ENCODE results near the gene ARL8A. TPM values are rescaled to one million over a fixed set of nuclear protein-coding genes. Genes with fewer than 3 reads are reported as not detected.

Gene ARL8A
- total RNA-seq, 6 experiments from 2014 or later, result 23.1 to 57.7 (median 36.1) TPM

- intact Hi-C loops (cut with DNase I), result loop anchor here in 1 of 2 donors (5.0 kb wide), 1 partner anchor 128 kb away; no protein-coding TSS in a partner anchor
- no peak for DNase-seq
Measured at GRCh38 chr1:202130297-202130721, 14.2 kb downstream of the ARL8A start.

GRCh38 chr1:202129453-202130296, 14.9 kb downstream of the ARL8A start:
- Histone ChIP-seq H3K27me3 (no peaks in the 10 kb centered on the region), H3K27ac (no peak overlapping the region), H3K4me3 (no peak overlapping the region), H3K9me3 (no peaks in the 10 kb centered on the region), H3K36me3 (peaks cover 4 to 15% (median 10%) of the 10 kb centered on the region in 4 donors), H3K4me1 (peaks cover 0 to 7% (median 3%) of the 10 kb centered on the region in 4 donors)
- intact Hi-C loops (cut with DNase I), result loop anchor here (5.0 to 10.0 kb wide), 3 partner anchors 127 to 245 kb away; partner anchors contain the start of gene SHISA4 (in 1 of the 2)
- WGBS (ENCODE audit: insufficient coverage, low coverage, low lambda C conversion rate, missing lambda C conversion rate), result 63% methylated on average over 3 of the region's 8 CpGs
- DNase-seq (no peak), ATAC-seq (peak in 1 of 4 donors; percentile 11)
- TF ChIP-seq CTCF (IDR thresholded peaks at IDR 0.05) (no peak), POLR2A (IDR thresholded peaks at IDR 0.05) (no peak)

More at GRCh38 chr1:202130297-202130721, 14.2 kb downstream of the ARL8A start:
- Histone ChIP-seq H3K4me3 (no peak overlapping the region), H3K36me3 (peaks cover 4 to 19% (median 12%) of the 10 kb centered on the region in 4 donors), H3K9me3 (no peaks in the 10 kb centered on the region), H3K27me3 (no peaks in the 10 kb centered on the region), H3K4me1 (peaks cover 0 to 13% (median 6%) of the 10 kb centered on the region in 4 donors), H3K27ac (no peak overlapping the region)
- 40% methylated on average over 3 of the region's 11 CpGs for WGBS (ENCODE audit: insufficient coverage, low coverage, low lambda C conversion rate, missing lambda C conversion rate)
- peak in 1 of 4 donors; percentile 6 for ATAC-seq
- TF ChIP-seq CTCF (IDR thresholded peaks at IDR 0.05) (no peak), POLR2A (IDR thresholded peaks at IDR 0.05) (no peak)

- Histone ChIP-seq H3K27me3 (no peaks in the 10 kb centered on the region), H3K36me3 (no peaks in the 10 kb centered on the region), H3K4me3 (no peak overlapping the region), H3K4me1 (no peaks in the 10 kb centered on the region), H3K27ac (no peak overlapping the region), H3K9me3 (no peaks in the 10 kb centered on the region)
- ATAC-seq (no peak), DNase-seq (no peak)
- no peak for TF ChIP-seq POLR2A (IDR thresholded peaks at IDR 0.05)
- TF ChIP-seq CTCF (IDR thresholded peaks at IDR 0.05), result no peak
- intact Hi-C loops (cut with DNase I), result loop anchor here (10.0 kb wide), 2 partner anchors 223 to 243 kb away; partner anchors contain the start of gene SHISA4 (in 1 of the 2)
- 88% methylated on average over 5 of the region's 26 CpGs for WGBS (ENCODE audit: insufficient coverage, low coverage, low lambda C conversion rate, missing lambda C conversion rate)
Measured at GRCh38 chr1:202127836-202128622, 16.5 kb downstream of the ARL8A start.

GRCh38 chr1:202127061-202127460, 17.5 kb downstream of the ARL8A start:
- H3K4me3 ChIP-seq, result no peak overlapping the region
- intact Hi-C loops (cut with DNase I), result loop anchor here (10.0 kb wide), 2 partner anchors 222 to 242 kb away; partner anchors contain the start of gene SHISA4 (in 1 of the 2)
- H3K4me1 ChIP-seq, result no peaks in the 10 kb centered on the region
- TF ChIP-seq POLR2A (IDR thresholded peaks at IDR 0.05), result no peak
- no peak for TF ChIP-seq CTCF (IDR thresholded peaks at IDR 0.05)
- no peak overlapping the region for H3K27ac ChIP-seq
- no peak for ATAC-seq
- WGBS (ENCODE audit: insufficient coverage, low coverage, low lambda C conversion rate, missing lambda C conversion rate), result 80% methylated on average over 5 of the region's 6 CpGs
- H3K27me3 ChIP-seq, result no peaks in the 10 kb centered on the region
- H3K9me3 ChIP-seq, result no peaks in the 10 kb centered on the region
- no peaks in the 10 kb centered on the region for H3K36me3 ChIP-seq
- DNase-seq, result no peak

Measured in right lobe of liver (tissue), 6 donors.